Stimulated activated CD4-positive, alpha-beta T cell treated with anti-CD3 and anti-CD28 coated beads, Interleukin-4, amount 100 ng/mL, for 24 hours (primary cell): ENCODE measurements around the gene C2.
"Not testable (repeated sequence)": the region's sequence is repeated elsewhere in the genome, so short reads cannot be mapped to it uniquely, and the experiment has no call there.

Experiments used
- DNase-seq: peaks from one replicate; pipeline ENCODE4 v3.0.0-alpha.2; 2020

C2 gene

DNA sequence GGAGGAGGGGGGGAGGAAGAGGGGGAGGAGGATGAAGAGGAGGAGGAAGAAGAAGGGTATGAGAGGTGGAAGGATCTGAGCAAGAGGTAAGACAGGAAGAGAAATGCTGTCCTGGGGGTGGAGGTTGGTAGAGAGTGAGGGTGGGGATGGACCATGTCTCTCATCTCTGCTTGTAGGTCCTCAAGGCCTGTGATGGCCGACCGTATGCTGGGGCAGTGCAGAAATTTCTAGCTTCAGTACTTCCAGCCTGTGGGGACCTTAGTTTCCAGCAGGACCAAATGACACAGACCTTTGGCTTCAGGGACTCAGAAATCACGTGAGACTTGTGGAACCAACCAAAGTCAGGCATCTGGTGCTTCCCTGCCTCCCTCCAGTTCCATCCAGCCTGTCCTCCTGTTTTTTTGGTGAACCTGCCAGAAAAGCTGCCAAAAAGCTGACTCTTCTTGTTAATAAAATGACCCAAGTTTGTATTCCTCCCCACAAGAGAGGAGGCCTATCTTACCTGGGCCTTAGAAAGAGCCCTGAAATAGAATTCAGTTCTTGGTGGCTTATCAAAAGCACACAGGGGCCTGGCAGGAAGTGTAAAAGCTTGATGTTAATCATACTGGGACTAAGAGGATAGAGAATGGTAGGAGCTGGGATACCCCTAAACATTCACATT is 51.9 kb downstream of the C2 start:
- DNase-seq, result no peak

DNA sequence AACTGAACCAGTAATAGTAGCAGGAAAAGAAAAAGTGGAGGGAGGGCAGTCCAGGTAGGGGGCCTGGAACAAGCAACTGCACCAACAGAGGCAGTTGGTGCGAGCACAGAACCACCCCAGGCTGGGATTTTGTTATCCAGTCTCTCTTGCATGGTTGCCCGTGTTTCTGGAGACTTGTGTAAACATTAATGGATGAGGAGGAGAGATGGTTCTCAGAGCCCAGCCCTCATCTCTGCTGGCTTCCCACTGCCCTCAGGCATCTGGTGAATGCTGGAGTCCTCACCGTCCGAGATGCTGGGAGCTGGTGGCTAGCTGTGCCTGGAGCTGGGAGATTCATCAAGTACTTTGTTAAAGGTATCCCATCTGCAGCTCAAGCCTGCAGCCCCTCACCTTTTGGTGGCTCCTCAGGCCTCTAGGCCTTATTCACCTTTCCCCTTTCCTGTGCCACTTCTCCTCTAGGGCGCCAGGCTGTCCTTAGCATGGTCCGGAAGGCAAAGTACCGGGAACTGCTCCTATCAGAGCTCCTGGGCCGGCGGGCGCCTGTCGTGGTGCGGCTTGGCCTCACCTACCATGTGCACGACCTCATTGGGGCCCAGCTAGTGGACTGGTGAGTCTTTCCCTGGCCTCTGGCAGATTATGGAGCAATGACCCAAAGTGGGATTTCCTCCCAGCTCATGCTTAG is 52.8 kb downstream of the C2 start:
- DNase-seq, result not testable (repeated sequence)

GRCh38 chr6:31980998-31981397 is 53.5 kb downstream of the C2 start:
- not testable (repeated sequence) for DNase-seq

DNA sequence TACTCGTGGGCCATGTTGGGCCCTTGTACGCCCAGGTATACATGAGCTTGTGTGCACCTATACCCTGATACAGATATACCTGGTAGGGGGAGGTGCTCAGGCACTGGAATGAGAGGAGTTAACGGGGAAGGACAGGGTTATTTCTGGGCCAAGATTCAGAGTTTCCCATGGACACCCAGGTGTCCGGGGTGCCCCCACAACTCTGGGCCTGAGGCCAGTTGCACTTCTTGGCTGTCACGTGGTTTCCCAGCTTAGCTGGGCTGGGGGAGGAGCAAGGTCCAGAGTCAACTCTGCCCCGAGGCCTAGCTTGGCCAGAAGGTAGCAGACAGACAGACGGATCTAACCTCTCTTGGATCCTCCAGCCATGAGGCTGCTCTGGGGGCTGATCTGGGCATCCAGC is 54.2 kb downstream of the C2 start, which contains the start of gene C4A:
Gene C4A, plus strand, starts transcription at position 314 of the 400 bp plus-strand sequence. Its CDS starts 51 bp downstream, at position 365.
- not testable (repeated sequence) for DNase-seq

DNA sequence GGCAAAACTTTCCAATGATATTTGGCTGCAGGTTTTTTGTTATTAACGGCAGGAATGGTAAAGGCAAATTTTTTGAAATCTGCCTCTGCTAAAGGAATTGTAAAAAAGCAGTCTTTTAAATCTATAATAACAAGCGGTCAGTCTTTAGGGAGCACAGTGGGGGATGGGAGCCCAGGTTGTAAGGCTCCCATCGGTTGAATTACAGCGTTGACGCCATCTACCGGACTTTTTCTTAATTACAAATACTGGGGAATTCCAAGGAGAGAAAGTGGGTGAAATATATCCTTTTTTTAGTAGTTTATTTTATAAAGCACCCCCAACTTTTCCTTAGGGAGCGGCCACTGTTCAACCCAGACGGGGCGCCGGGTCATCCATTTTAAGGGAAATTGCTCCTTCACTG is 61.8 kb downstream of the C2 start:
- DNase-seq, result not testable (repeated sequence)

GRCh38 chr6:31994421-31994820 is 66.9 kb downstream of the C2 start:
- not testable (repeated sequence) for DNase-seq
